Activated CD8-positive, alpha-beta T cell treated with anti-CD3 and anti-CD28 coated beads, Interleukin-2, amount 10 ng/mL, durations not matched to agents 7 days and 5 days (primary cell): ENCODE measurements around the gene NSUN5. TPM values are rescaled to one million over a fixed set of nuclear protein-coding genes. Genes with fewer than 3 reads are reported as not detected.
"Not testable (repeated sequence)": the region's sequence is repeated elsewhere in the genome, so short reads cannot be mapped to it uniquely, and the experiment has no call there.

ENCODE experiments used
- ATAC-seq: fragments of 150-1000 bp; cut with Tn5 transposase; one replicate; pipeline ENCODE4 v1.10.0; 2021; ENCODE audit warnings: moderate library complexity
- CTCF ChIA-PET: fragments of 350-600 bp; sonication (Branson Sonifier 250); formaldehyde crosslinking; loops from one replicate; lab custom pipeline; 2021; ENCODE audit warnings: antibody characterized with exemption; lab: Charles Lee
- POLR2A ChIA-PET: fragments of 350-600 bp; sonication (Branson Sonifier 250); formaldehyde crosslinking; loops from one replicate; lab custom pipeline; 2021; ENCODE audit warnings: antibody characterized with exemption; lab: Charles Lee
- DNase-seq: peaks from one replicate; pipeline ENCODE4 v3.0.0-alpha.2; 2020
- H3K27ac Mint-ChIP-seq: one replicate; pipeline ENCODE4 v1.8.0; 2021; ENCODE audit warnings: mild to moderate bottlenecking, mixed read lengths
- H3K27me3 Mint-ChIP-seq: one replicate; pipeline ENCODE4 v1.8.0; 2021; ENCODE audit warnings: low read depth, mixed read lengths
- H3K36me3 Mint-ChIP-seq: one replicate; pipeline ENCODE4 v1.8.0; 2021; ENCODE audit warnings: low read depth, mixed read lengths
- H3K4me1 Mint-ChIP-seq: one replicate; pipeline ENCODE4 v1.8.0; 2021; ENCODE audit warnings: low read depth, mixed read lengths
- H3K4me3 Mint-ChIP-seq: one replicate; pipeline ENCODE4 v1.8.0; 2021; ENCODE audit warnings: mild to moderate bottlenecking, mixed read lengths
- H3K9me3 Mint-ChIP-seq: one replicate; pipeline ENCODE4 v1.8.0; 2022; ENCODE audit warnings: mixed read lengths; ENCODE audit not compliant: insufficient read depth
- total RNA-seq, 2 experiments: library from RNA; stranded (reverse); gene quantifications; one replicate each; pipeline ENCODE4 v1.2.3, GENCODE V29; 2021

The NSUN5 gene
- total RNA-seq, 2 experiments from 2014 or later: 53.6 to 54.1 TPM

- H3K4me3 Mint-ChIP-seq, H3K27me3 Mint-ChIP-seq, DNase-seq, POLR2A ChIA-PET, H3K4me1 Mint-ChIP-seq, CTCF ChIA-PET, H3K36me3 Mint-ChIP-seq, H3K27ac Mint-ChIP-seq, H3K9me3 Mint-ChIP-seq: not testable (repeated sequence)
- ATAC-seq: peak; percentile 23
Measured at GRCh38 chr7:73262416-73262815, 46.2 kb downstream of the NSUN5 start.

Other genes with a start within 250 kb of the NSUN5 start
- not detected for gene SPDYE9, start 222.8 kb downstream of the NSUN5 start, total RNA-seq
- gene TRIM50, start 19.3 kb upstream of the NSUN5 start, total RNA-seq: not detected
- gene FKBP6, start 19.3 kb upstream of the NSUN5 start, total RNA-seq: not detected
- under 1 TPM; 0.10 to 0.11 TPM for gene FZD9, start 125.0 kb upstream of the NSUN5 start, total RNA-seq
- gene BAZ1B, start 213.5 kb upstream of the NSUN5 start, total RNA-seq: 100 to 1,000 TPM; 111 to 112 TPM
- 10 to 100 TPM; 76.8 to 80.8 TPM for gene BCL7B, start 248.9 kb upstream of the NSUN5 start, total RNA-seq